Endodermal cell (in vitro differentiated cells): ENCODE measurements around the gene INHA. TPM values are rescaled to one million over a fixed set of nuclear protein-coding genes. Genes with fewer than 3 reads are reported as not detected.

Experiments used
- DNase-seq: peaks from one replicate; pipeline ENCODE4 v3.0.0-alpha.2; 2017
- H3K27ac ChIP-seq: 2 replicates; pipeline ENCODE4 v1.5.1; 2013; ENCODE audit warnings: mild to moderate bottlenecking, low read depth, low read length, moderate library complexity
- H3K27me3 ChIP-seq: 2 replicates; pipeline ENCODE4 v1.6.1; 2013; ENCODE audit warnings: mild to moderate bottlenecking, low read length, moderate library complexity; ENCODE audit not compliant: insufficient read depth, control insufficient read depth, poor library complexity, severe bottlenecking
- H3K36me3 ChIP-seq: 2 replicates; pipeline ENCODE4 v1.7.0; 2013; ENCODE audit warnings: mild to moderate bottlenecking, low read length, moderate library complexity; ENCODE audit not compliant: control insufficient read depth, insufficient read depth
- H3K4me1 ChIP-seq: one replicate; pipeline ENCODE4 v1.7.0; 2013; ENCODE audit warnings: low read length; ENCODE audit not compliant: control insufficient read depth, insufficient read depth
- H3K4me3 ChIP-seq: 2 replicates; pipeline ENCODE4 v1.5.1; 2013; ENCODE audit warnings: mild to moderate bottlenecking, low read length, moderate library complexity
- H3K9ac ChIP-seq: 2 replicates; pipeline ENCODE4 v1.6.1; 2013; ENCODE audit warnings: mild to moderate bottlenecking, low read length, moderate library complexity; ENCODE audit not compliant: poor library complexity, severe bottlenecking; ENCODE audit errors: extremely low read depth
- H3K9me3 ChIP-seq: 2 replicates; pipeline ENCODE4 v1.6.1; 2013; ENCODE audit warnings: mild to moderate bottlenecking, low read length, moderate library complexity; ENCODE audit not compliant: control insufficient read depth
- H3K27ac Mint-ChIP-seq: 2 replicates; pipeline ENCODE4 v1.8.0; 2020; ENCODE audit warnings: mixed read lengths
- H3K27me3 Mint-ChIP-seq: 2 replicates; pipeline ENCODE4 v1.8.0; 2021; ENCODE audit warnings: mild to moderate bottlenecking, mixed read lengths; ENCODE audit not compliant: insufficient read depth
- H3K36me3 Mint-ChIP-seq: 2 replicates; pipeline ENCODE4 v1.8.0; 2020; ENCODE audit warnings: low read depth, mixed read lengths
- H3K4me1 Mint-ChIP-seq: 2 replicates; pipeline ENCODE4 v1.8.0; 2020; ENCODE audit warnings: mixed read lengths
- H3K4me3 Mint-ChIP-seq: 2 replicates; pipeline ENCODE4 v1.8.0; 2020; ENCODE audit warnings: mild to moderate bottlenecking, moderate library complexity, mixed read lengths
- H3K9me3 Mint-ChIP-seq: 2 replicates; pipeline ENCODE4 v1.8.0; 2020; ENCODE audit warnings: mild to moderate bottlenecking, mixed read lengths
- CTCF ChIP-seq: fragments of 200-600 bp; sonication (generic); conservative IDR thresholded peaks from 2 replicates; pipeline ENCODE4 v1.5.0; 2021; ENCODE audit warnings: antibody characterized with exemption, mild to moderate bottlenecking
- WGBS, 2 experiments: methylation state at CpG; one replicate each; pipeline versions ENCODE4 v1.1.5 to v1.1.7; 2013; ENCODE audit warnings: missing lambda C conversion rate in 2 of 2, mixed read lengths in 1 of 2; ENCODE audit not compliant: insufficient coverage in 1 of 2, insufficient read length in 1 of 2; 5-methylcytosine and 5-hydroxymethylcytosine counted together
- total RNA-seq, 2 donors: library from RNA; stranded (reverse); fragmentation: NEBNext Ultra II Directional in 1 of 2; extraction: Animal tissue kit (Norgen Biotek cat#: 25700) in 1 of 2; gene quantifications; 2 replicates in 1 of 2; 3 replicates in 1 of 2; pipeline ENCODE4 v1.2.1, GENCODE V29; 2021

The INHA gene
- total RNA-seq, 2 donors from 2014 or later, result 0.48 to 1.5 TPM

- H3K27ac Mint-ChIP-seq, result peak overlapping the region; percentile 66
- Histone ChIP-seq H3K4me3 (peak overlapping the region; percentile 89), H3K27ac (no peak overlapping the region), H3K4me1 (peaks cover 3% of the 10 kb centered on the region), H3K9ac (no peak overlapping the region), H3K9me3 (no peaks in the 10 kb centered on the region), H3K36me3 (peaks cover 19% of the 10 kb centered on the region), H3K27me3 (peaks cover 13% of the 10 kb centered on the region)
- H3K9me3 Mint-ChIP-seq, result no peaks in the 10 kb centered on the region
- DNase-seq, result no peak
- no peak for TF ChIP-seq CTCF
- peak overlapping the region; percentile 71 for H3K4me3 Mint-ChIP-seq
- H3K4me1 Mint-ChIP-seq, result peaks cover 12% of the 10 kb centered on the region
- peaks cover 19% of the 10 kb centered on the region for H3K36me3 Mint-ChIP-seq
- 62 to 64% methylated on average over 8 to 9 of the region's 9 CpGs for WGBS, 2 experiments
- peaks cover 41% of the 10 kb centered on the region for H3K27me3 Mint-ChIP-seq
Measured at GRCh38 chr2:219544567-219544966, 27.5 kb upstream of the INHA start.

- no peak overlapping the region for H3K27ac Mint-ChIP-seq
- no peak for TF ChIP-seq CTCF
- Histone ChIP-seq H3K27me3 (peaks cover 13% of the 10 kb centered on the region), H3K4me3 (no peak overlapping the region), H3K27ac (no peak overlapping the region), H3K9ac (no peak overlapping the region), H3K4me1 (peaks cover 3% of the 10 kb centered on the region), H3K36me3 (peaks cover 11% of the 10 kb centered on the region), H3K9me3 (no peaks in the 10 kb centered on the region)
- peaks cover 47% of the 10 kb centered on the region for H3K27me3 Mint-ChIP-seq
- H3K9me3 Mint-ChIP-seq, result no peaks in the 10 kb centered on the region
- no peak overlapping the region for H3K4me3 Mint-ChIP-seq
- peaks cover 12% of the 10 kb centered on the region for H3K4me1 Mint-ChIP-seq
- H3K36me3 Mint-ChIP-seq, result peaks cover 14% of the 10 kb centered on the region
- 85 to 87% methylated on average over 2 to 3 of the region's 3 CpGs for whole genome bisulfite sequencing, 2 experiments
- DNase-seq, result no peak
Measured at GRCh38 chr2:219545295-219545942, 26.7 kb upstream of the INHA start.

GRCh38 chr2:219545943-219546352 lies 26.2 kb upstream of the INHA start:
- peaks cover 18% of the 10 kb centered on the region for H3K27me3 ChIP-seq
- Mint-ChIP-seq H3K9me3 (no peaks in the 10 kb centered on the region), H3K4me3 (no peak overlapping the region), H3K36me3 (peaks cover 9% of the 10 kb centered on the region), H3K4me1 (peaks cover 12% of the 10 kb centered on the region), H3K27ac (no peak overlapping the region), H3K27me3 (peaks cover 52% of the 10 kb centered on the region)
- H3K9me3 ChIP-seq, result no peaks in the 10 kb centered on the region
- no peak overlapping the region for H3K9ac ChIP-seq
- H3K4me1 ChIP-seq, result peaks cover 3% of the 10 kb centered on the region
- WGBS, 2 experiments, result 78 to 82% methylated on average over 4 of the region's 4 CpGs
- H3K27ac ChIP-seq, result no peak overlapping the region
- H3K4me3 ChIP-seq, result no peak overlapping the region
- no peak for TF ChIP-seq CTCF
- H3K36me3 ChIP-seq, result peaks cover 5% of the 10 kb centered on the region
- no peak for DNase-seq
